ENCODE results near the gene HMGN1. TPM values are rescaled to one million over a fixed set of nuclear protein-coding genes. Genes with fewer than 3 reads are reported as not detected.

HMGN1 gene
- total RNA-seq, 4 donors from 2014 or later = 74.2 to 97.7 (median 90.2) TPM

DNA sequence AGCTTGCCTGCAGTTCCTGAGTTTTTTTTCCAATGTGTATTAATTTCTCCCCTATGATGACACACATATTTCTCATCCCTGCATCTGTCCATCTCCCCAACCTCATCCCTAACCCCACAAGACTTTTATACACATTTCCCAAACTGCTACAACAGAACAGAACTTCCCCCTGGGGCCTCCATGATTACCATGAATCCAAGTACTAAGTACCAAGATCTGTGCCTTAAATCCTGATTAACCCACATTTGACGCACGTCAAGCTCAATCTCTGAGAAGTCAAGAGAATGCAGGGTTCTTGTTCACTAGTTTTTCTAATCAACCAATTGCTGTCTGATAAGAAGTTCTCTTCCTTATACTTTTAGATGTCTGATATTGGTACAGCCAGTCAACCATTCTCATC lies 9.7 kb downstream of the HMGN1 start:
- TF ChIP-seq, protein P1, sequence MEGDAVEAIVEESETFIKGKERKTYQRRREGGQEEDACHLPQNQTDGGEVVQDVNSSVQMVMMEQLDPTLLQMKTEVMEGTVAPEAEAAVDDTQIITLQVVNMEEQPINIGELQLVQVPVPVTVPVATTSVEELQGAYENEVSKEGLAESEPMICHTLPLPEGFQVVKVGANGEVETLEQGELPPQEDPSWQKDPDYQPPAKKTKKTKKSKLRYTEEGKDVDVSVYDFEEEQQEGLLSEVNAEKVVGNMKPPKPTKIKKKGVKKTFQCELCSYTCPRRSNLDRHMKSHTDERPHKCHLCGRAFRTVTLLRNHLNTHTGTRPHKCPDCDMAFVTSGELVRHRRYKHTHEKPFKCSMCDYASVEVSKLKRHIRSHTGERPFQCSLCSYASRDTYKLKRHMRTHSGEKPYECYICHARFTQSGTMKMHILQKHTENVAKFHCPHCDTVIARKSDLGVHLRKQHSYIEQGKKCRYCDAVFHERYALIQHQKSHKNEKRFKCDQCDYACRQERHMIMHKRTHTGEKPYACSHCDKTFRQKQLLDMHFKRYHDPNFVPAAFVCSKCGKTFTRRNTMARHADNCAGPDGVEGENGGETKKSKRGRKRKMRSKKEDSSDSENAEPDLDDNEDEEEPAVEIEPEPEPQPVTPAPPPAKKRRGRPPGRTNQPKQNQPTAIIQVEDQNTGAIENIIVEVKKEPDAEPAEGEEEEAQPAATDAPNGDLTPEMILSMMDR (IDR thresholded peaks at IDR 0.05) = no peak
- TF ChIP-seq POLR2A (IDR thresholded peaks at IDR 0.05) = no peak
- no peak overlapping the region for H3K4me3 ChIP-seq
- H3K4me1 ChIP-seq = no peaks in the 10 kb centered on the region
- H3K36me3 ChIP-seq = peaks cover 0 to 26% (median 0%) of the 10 kb centered on the region in 3 donors
- H3K27me3 ChIP-seq = no peaks in the 10 kb centered on the region
- no peak overlapping the region for H3K27ac ChIP-seq
- no peak for DNase-seq
- no peaks in the 10 kb centered on the region for H3K9me3 ChIP-seq

DNA sequence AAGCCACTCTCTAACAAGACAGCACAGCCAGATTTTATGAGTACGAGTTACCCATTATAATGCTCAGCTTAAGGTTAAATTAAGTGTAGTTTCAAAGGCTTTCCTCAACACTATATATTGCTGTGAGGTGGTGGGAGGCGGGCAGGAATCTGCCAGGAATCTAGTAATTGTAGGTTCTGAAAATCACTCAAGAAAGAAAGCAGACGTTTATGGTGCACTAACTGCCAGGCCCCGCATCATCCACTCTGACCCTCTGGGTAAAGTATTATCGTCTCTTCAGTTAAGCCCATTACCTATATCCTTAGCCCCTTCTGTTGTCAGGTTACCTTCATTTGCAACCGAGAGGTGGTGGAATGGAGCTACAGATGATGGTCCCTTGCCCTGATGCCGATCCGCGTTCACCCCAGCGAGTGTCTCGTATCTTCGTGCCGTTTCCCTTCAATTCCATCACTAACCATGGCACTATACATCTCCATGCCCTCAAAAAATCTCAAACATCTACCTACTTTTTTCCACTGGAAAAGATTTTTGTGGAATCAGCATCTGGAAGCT lies 12.4 kb downstream of the HMGN1 start:
- H3K27me3 ChIP-seq = no peaks in the 10 kb centered on the region
- no peaks in the 10 kb centered on the region for H3K4me1 ChIP-seq
- DNase-seq = no peak
- no peak overlapping the region for H3K27ac ChIP-seq
- H3K9me3 ChIP-seq = no peaks in the 10 kb centered on the region
- no peak overlapping the region for H3K4me3 ChIP-seq
- H3K36me3 ChIP-seq = peaks cover 0 to 9% (median 0%) of the 10 kb centered on the region in 3 donors
- TF ChIP-seq POLR2A (IDR thresholded peaks at IDR 0.05) = no peak
- TF ChIP-seq, protein P1 (IDR thresholded peaks at IDR 0.05) = no peak

DNA sequence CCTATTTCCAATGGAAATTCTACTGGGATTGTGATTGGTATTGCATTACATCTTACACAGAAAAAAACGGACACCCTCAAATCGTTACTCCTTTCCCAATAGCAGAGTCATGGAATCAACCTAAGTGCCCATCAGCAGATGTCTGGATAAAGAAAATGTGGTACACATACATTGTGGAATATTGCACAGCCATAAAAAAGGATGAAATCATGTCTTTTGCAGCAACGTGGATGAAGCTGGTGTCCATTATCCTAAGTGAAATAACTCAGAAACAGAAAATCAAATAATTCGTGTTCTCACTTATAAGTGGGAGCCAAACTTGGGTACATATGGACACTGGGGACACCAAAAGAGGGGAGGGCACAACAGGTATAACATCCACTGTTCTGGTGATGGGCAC lies 14.3 kb downstream of the HMGN1 start:
- no peaks in the 10 kb centered on the region for H3K27me3 ChIP-seq
- H3K4me1 ChIP-seq = no peaks in the 10 kb centered on the region
- DNase-seq = no peak
- no peaks in the 10 kb centered on the region for H3K9me3 ChIP-seq
- H3K27ac ChIP-seq = no peak overlapping the region
- TF ChIP-seq, protein P1 (IDR thresholded peaks at IDR 0.05) = no peak
- TF ChIP-seq POLR2A (IDR thresholded peaks at IDR 0.05) = no peak
- H3K36me3 ChIP-seq = no peaks in the 10 kb centered on the region
- H3K4me3 ChIP-seq = no peak overlapping the region

DNA sequence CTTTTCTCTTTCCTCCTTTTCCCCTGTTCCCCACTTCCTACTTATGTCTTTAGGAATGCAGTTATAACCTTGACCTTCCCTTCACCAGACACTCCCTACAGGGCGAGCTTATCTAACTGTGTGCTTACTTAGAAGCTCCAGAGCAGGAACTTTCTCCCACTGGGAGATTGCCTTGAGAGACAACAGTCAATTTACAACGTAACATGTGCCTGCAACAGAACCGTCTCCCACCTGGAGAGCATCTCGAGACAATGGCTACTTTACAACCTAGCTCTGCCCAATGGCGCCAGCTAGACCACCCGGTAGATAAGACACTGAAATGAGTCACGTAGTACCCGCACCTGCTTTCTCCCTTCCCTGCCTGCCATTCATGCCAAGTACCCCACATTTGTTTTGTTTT lies 16.7 kb downstream of the HMGN1 start:
- H3K36me3 ChIP-seq = no peaks in the 10 kb centered on the region
- H3K9me3 ChIP-seq = no peaks in the 10 kb centered on the region
- no peaks in the 10 kb centered on the region for H3K4me1 ChIP-seq
- H3K27ac ChIP-seq = no peak overlapping the region
- TF ChIP-seq, protein P1 (IDR thresholded peaks at IDR 0.05) = no peak
- TF ChIP-seq POLR2A (IDR thresholded peaks at IDR 0.05) = no peak
- no peak overlapping the region for H3K4me3 ChIP-seq
- no peak for DNase-seq
- no peaks in the 10 kb centered on the region for H3K27me3 ChIP-seq

DNA sequence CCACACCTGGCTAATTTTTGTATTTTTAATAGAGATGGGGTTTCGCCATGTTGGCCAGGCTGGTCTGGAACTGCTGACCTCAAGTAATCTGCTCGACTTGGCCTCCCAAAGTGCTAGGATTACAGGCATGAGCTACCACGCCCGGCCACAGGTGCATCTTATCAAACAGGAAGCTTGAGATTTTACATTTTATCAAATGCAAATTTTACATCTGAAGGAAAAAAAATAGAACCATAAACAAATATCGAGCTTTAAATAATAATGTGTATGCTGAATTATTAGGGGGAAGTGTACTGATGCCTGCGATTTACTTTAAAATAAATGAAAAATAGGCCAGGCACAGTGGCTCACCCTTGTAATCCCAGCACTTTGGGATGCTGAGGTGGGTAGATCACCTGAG lies 18.9 kb downstream of the HMGN1 start:
- no peak overlapping the region for H3K4me3 ChIP-seq

More for the DNA sequence above, 18.9 kb downstream of the HMGN1 start:
- Histone ChIP-seq H3K36me3 (no peaks in the 10 kb centered on the region), H3K27me3 (no peaks in the 10 kb centered on the region), H3K4me1 (no peaks in the 10 kb centered on the region), H3K27ac (no peak overlapping the region), H3K9me3 (no peaks in the 10 kb centered on the region)
- no peak for DNase-seq
- TF ChIP-seq, protein P1 (IDR thresholded peaks at IDR 0.05) = no peak
- no peak for TF ChIP-seq POLR2A (IDR thresholded peaks at IDR 0.05)

Data from Peyer's patch (tissue), 4 donors.